Gastroesophageal sphincter (tissue), 4 donors: ENCODE data around the gene CACNA1C. TPM values are rescaled to one million over a fixed set of nuclear protein-coding genes. Genes with fewer than 3 reads are reported as not detected.
"Not testable (repeated sequence)": the region's sequence is repeated elsewhere in the genome, so short reads cannot be mapped to it uniquely, and the experiment has no call there.

Experiments used
- ATAC-seq: fragments of 150-250 bp; one replicate; pipeline ENCODE4 v1.9.1; 2016; ENCODE audit warnings: mild to moderate bottlenecking, moderate library complexity
- H3K27ac ChIP-seq, 4 donors: fragments of 200-600 bp; sonication (generic) in 3 of 4; 1 replicate in 3 of 4; 2 replicates in 1 of 4; pipeline ENCODE4 v1.5.1; 2016 to 2019
- H3K27me3 ChIP-seq: fragments of 200-600 bp; sonication (generic); one replicate; pipeline ENCODE4 v1.5.1; 2019
- H3K36me3 ChIP-seq, 2 donors: fragments of 200-600 bp; sonication (generic); one replicate each; pipeline ENCODE4 v1.5.1; 2019; ENCODE audit warnings: control low read depth in 1 of 2
- H3K4me1 ChIP-seq, 3 donors: fragments of 200-600 bp; sonication (generic); 1 replicate in 2 of 3; 2 replicates in 1 of 3; pipeline ENCODE4 v1.5.1; 2016 to 2019; ENCODE audit warnings: control low read depth in 2 of 3
- H3K4me3 ChIP-seq, 2 donors: fragments of 200-600 bp; sonication (generic); one replicate each; pipeline ENCODE4 v1.5.1; 2019; ENCODE audit warnings: mild to moderate bottlenecking in 1 of 2, moderate library complexity in 1 of 2
- H3K9me3 ChIP-seq, 3 donors: fragments of 200-600 bp; sonication (generic); one replicate each; pipeline ENCODE4 v1.5.1; 2017 to 2019; ENCODE audit warnings: control low read depth in 2 of 3
- CTCF ChIP-seq, 4 experiments: fragments of 200-600 bp in 2 of 4; fragments of 450-650 bp in 2 of 4; sonication (generic) in 1 of 4; IDR thresholded peaks; one replicate each; pipeline ENCODE4 v1.5.1; 2017 to 2019; ENCODE audit warnings: antibody characterized with exemption in 4 of 4, mild to moderate bottlenecking in 2 of 4, moderate library complexity in 2 of 4
- EP300 ChIP-seq: sonication (generic); formaldehyde crosslinking; IDR thresholded peaks from one replicate; pipeline ENCODE4 v1.6.1; 2017; ENCODE audit warnings: antibody characterized with exemption, mild to moderate bottlenecking
- POLR2A ChIP-seq, 2 donors: fragments of 450-650 bp; IDR thresholded peaks; one replicate each; pipeline ENCODE4 v1.6.1; 2017; ENCODE audit warnings: antibody characterized with exemption in 2 of 2, mild to moderate bottlenecking in 2 of 2, moderate library complexity in 1 of 2
- POLR2AphosphoS5 ChIP-seq: sonication (generic); formaldehyde crosslinking; IDR thresholded peaks from one replicate; pipeline ENCODE4 v1.6.1; 2017; ENCODE audit warnings: antibody characterized with exemption
- whole genome bisulfite sequencing, 2 donors: methylation state at CpG; one replicate each; pipeline ENCODE4 v1.1.5; 2018; ENCODE audit warnings: low coverage in 1 of 2; 5-methylcytosine and 5-hydroxymethylcytosine counted together
- total RNA-seq, 4 donors: library from RNA; depleted of rRNA; stranded (reverse); fragments of >200 nt; gene quantifications; one replicate each; pipeline ENCODE4 v1.1.0, GENCODE V29; 2016

The CACNA1C gene
- total RNA-seq, 4 donors from 2014 or later = 22.9 to 96.2 (median 41.4) TPM

- peaks cover 0 to 11% (median 0%) of the 10 kb centered on the region in 3 donors for H3K4me1 ChIP-seq
- TF ChIP-seq CTCF (IDR thresholded peaks at IDR 0.05) = no peak
- no peak for TF ChIP-seq POLR2AphosphoS5
- no peak for TF ChIP-seq EP300
- TF ChIP-seq POLR2A (IDR thresholded peaks at IDR 0.05) = no peak
- WGBS, 2 donors = no CpG with 5 or more reads among the region's 3 CpGs
- peaks cover 0 to 94% of the 10 kb centered on the region in 2 donors for H3K36me3 ChIP-seq
- H3K9me3 ChIP-seq = no peaks in the 10 kb centered on the region
- H3K27me3 ChIP-seq = no peaks in the 10 kb centered on the region
- no peak for ATAC-seq
- H3K27ac ChIP-seq = no peak overlapping the region
- no peak overlapping the region for H3K4me3 ChIP-seq
Observed at GRCh38 chr12:2680676-2681039, 627.9 kb downstream of the CACNA1C start.

DNA sequence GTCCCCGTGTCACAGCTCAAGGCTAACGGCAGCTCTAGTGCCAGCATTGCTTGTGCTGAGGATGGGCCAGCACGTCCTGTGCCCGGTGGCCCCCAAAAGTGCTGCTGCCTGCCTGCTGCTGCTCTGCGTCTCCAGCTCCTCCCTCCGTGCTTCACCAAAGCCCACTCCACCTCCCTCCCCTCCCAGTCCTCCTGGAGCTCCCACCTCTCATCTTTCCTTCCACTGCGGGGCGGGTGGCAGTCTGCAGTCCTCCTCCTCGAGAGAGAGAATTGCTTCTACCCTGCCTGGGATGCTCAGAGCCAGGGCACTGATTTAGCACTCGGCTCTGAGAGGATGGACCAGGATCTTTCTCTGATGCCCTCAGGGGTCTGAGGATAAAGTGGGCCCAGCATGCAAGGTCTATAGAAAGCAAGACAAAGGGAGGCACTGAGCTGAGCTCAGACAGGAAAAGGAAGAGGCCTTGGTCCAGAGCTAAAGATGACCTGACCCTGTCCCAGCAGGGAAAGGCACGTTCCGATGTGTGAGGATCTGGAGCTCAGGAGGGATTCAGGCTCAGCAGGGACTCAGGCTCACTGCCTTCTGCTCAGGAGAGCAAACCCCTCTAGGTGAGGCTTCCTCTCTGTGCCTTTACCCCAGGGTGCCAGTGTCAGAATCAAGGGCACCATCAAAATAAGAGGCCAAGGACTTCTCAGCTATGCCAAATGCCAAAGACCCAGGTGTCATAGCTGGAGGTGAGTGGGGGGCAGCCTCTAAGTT is 628.8 kb downstream of the CACNA1C start:
- no peaks in the 10 kb centered on the region for H3K27me3 ChIP-seq
- TF ChIP-seq CTCF (IDR thresholded peaks at IDR 0.05) (no peak), POLR2A (IDR thresholded peaks at IDR 0.05) (no peak), EP300 (no peak), POLR2AphosphoS5 (no peak)
- ATAC-seq = no peak
- no peaks in the 10 kb centered on the region for H3K9me3 ChIP-seq
- H3K27ac ChIP-seq = no peak overlapping the region
- H3K4me3 ChIP-seq = no peak overlapping the region
- H3K4me1 ChIP-seq = peaks cover 0 to 11% (median 0%) of the 10 kb centered on the region in 3 donors
- peaks cover 0 to 94% of the 10 kb centered on the region in 2 donors for H3K36me3 ChIP-seq
- WGBS, 2 donors = 61 to 63% methylated on average over 5 to 7 of the region's 12 CpGs

GRCh38 chr12:2682296-2683251 is 629.8 kb downstream of the CACNA1C start:
- no peak for TF ChIP-seq POLR2AphosphoS5
- no peak for TF ChIP-seq POLR2A (IDR thresholded peaks at IDR 0.05)
- TF ChIP-seq CTCF (IDR thresholded peaks at IDR 0.05) = peak in 3 of 4 experiments; percentile 29 to 33 (median 31)
- ATAC-seq = no peak
- peaks cover 0 to 94% of the 10 kb centered on the region in 2 donors for H3K36me3 ChIP-seq
- H3K27me3 ChIP-seq = no peaks in the 10 kb centered on the region
- no peak overlapping the region for H3K4me3 ChIP-seq
- WGBS, 2 donors = 46 to 76% methylated on average over 3 to 7 of the region's 10 CpGs
- H3K9me3 ChIP-seq = no peaks in the 10 kb centered on the region
- H3K4me1 ChIP-seq = peaks cover 0 to 11% (median 0%) of the 10 kb centered on the region in 3 donors
- no peak overlapping the region for H3K27ac ChIP-seq

DNA sequence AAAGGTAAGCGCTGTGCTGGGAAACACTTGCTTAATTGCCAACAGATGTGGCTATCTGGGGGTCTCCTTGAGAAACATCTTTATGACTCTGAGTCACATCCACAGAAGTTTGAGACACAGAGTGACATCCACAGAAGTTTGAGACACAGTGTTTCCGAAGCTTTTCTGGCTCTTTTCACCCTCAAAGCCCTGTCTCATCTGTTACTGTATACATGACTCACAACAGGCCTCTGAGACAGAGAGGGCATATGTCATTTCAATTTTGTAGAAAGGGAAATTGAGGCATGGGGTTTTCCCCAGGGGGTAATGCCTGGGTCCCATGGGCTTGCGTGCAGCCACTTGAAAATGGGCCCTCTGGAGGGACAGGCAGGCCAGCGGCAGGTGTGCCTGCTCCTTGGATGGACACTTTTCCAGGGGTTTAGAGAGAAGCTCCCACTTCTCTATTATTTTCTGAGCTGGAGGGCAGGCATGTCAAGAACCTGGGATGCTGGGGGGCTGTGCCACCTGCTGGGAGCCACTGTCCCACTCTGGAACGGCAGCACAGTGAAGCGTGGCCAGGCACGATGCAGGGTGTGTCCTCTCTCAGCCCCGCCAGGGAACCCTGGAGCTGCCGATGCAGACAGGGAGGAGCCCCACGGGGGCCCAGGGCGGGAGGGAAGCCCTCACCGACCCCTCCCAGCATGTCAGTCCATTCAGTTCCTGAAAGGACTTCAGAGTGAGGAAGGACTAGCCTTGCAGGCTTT is 630.7 kb downstream of the CACNA1C start:
- Histone ChIP-seq H3K27ac (no peak overlapping the region), H3K36me3 (peaks cover 0 to 94% of the 10 kb centered on the region in 2 donors), H3K4me1 (peaks cover 0 to 11% (median 0%) of the 10 kb centered on the region in 3 donors), H3K27me3 (no peaks in the 10 kb centered on the region), H3K9me3 (no peaks in the 10 kb centered on the region), H3K4me3 (no peak overlapping the region)
- WGBS, 2 donors = 83% methylated on average over 1 of the region's 12 CpGs; no CpG with 5 or more reads in 1 of the 2 donors
- ATAC-seq = no peak
- TF ChIP-seq POLR2AphosphoS5 (no peak), CTCF (IDR thresholded peaks at IDR 0.05) (no peak), POLR2A (IDR thresholded peaks at IDR 0.05) (no peak), EP300 (no peak)

DNA sequence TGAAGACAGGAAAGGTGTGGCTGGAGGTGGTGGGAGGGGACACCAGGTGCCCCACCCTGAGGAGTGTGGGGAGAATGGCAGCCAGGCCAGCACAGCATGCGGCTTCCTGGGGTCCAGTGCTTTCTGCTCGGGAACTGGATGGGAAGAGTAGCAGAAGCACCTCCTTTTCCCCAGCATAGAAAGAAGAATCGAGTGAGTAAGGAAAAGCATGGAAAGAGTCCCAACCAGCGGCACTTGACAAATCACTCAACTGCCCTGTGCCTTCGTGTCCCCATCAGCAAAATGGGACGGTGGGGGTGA is 631.2 kb downstream of the CACNA1C start:
- peaks cover 0 to 11% (median 0%) of the 10 kb centered on the region in 3 donors for H3K4me1 ChIP-seq
- H3K4me3 ChIP-seq, H3K9me3 ChIP-seq, H3K27ac ChIP-seq, H3K27me3 ChIP-seq, ATAC-seq: not testable (repeated sequence)
- H3K36me3 ChIP-seq = peaks cover 0 to 94% of the 10 kb centered on the region in 2 donors
- WGBS, 2 donors = 66 to 76% methylated on average over 4 to 6 of the region's 6 CpGs

GRCh38 chr12:2685620-2686279 is 633.0 kb downstream of the CACNA1C start:
- H3K27ac ChIP-seq, ATAC-seq, H3K4me3 ChIP-seq, H3K9me3 ChIP-seq, H3K27me3 ChIP-seq: not testable (repeated sequence)
- peaks cover 0 to 94% of the 10 kb centered on the region in 2 donors for H3K36me3 ChIP-seq
- 74 to 80% methylated on average over 1 to 13 of the region's 20 CpGs for WGBS, 2 donors
- H3K4me1 ChIP-seq = peaks cover 0 to 12% (median 0%) of the 10 kb centered on the region in 3 donors
